CD4-positive, alpha-beta T cell (primary cell): ENCODE results near the gene AK8. TPM values are rescaled to one million over a fixed set of nuclear protein-coding genes. Genes with fewer than 3 reads are reported as not detected.

Experiments used
- ATAC-seq: fragments of 200-7000 bp; cut with Tn5 transposase; one replicate; pipeline ENCODE4 v1.10.0; 2022; ENCODE audit warnings: mild to moderate bottlenecking; ENCODE audit not compliant: poor library complexity
- CTCF ChIA-PET: fragments of 350-600 bp; sonication (Branson Sonifier 250); formaldehyde crosslinking; loops from one replicate; lab custom pipeline; 2021; ENCODE audit warnings: antibody characterized with exemption, inconsistent platforms; lab: Charles Lee
- POLR2A ChIA-PET: fragments of 350-600 bp; sonication (Branson Sonifier 250); formaldehyde crosslinking; loops from one replicate; lab custom pipeline; 2021; ENCODE audit warnings: antibody characterized with exemption, inconsistent platforms; lab: Charles Lee
- DNase-seq, 14 experiments: peaks; one replicate each; pipeline ENCODE4 v3.0.0-alpha.2; 2013 to 2020; ENCODE audit warnings: mixed read lengths in 2 of 14
- H3K27ac ChIP-seq, 2 donors: one replicate each; pipeline versions ENCODE4 v1.5.1 to v1.7.0; 2013; ENCODE audit warnings: low read length in 2 of 2, low read depth in 1 of 2, mild to moderate bottlenecking in 1 of 2
- H3K27me3 ChIP-seq, 2 experiments: 1 replicate in 1 of 2; 2 replicates in 1 of 2; pipeline versions ENCODE4 v1.6.1 to v1.7.0; 2013; ENCODE audit warnings: low read length in 2 of 2, control low read depth in 1 of 2, mild to moderate bottlenecking in 1 of 2, moderate library complexity in 1 of 2; ENCODE audit not compliant: insufficient read depth in 2 of 2, control insufficient read depth in 1 of 2
- H3K36me3 ChIP-seq: one replicate; pipeline ENCODE4 v1.6.1; 2013; ENCODE audit warnings: low read length, control low read depth; ENCODE audit not compliant: insufficient read depth
- H3K4me1 ChIP-seq: one replicate; pipeline ENCODE4 v1.6.1; 2013; ENCODE audit warnings: low read length, control low read depth; ENCODE audit not compliant: insufficient read depth
- H3K4me3 ChIP-seq: one replicate; pipeline ENCODE4 v1.5.1; 2013; ENCODE audit warnings: mild to moderate bottlenecking, low read length, moderate library complexity
- H3K9me3 ChIP-seq, 2 experiments: 1 replicate in 1 of 2; 2 replicates in 1 of 2; pipeline versions ENCODE4 v1.6.1 to v1.7.0; 2013; ENCODE audit warnings: low read length in 2 of 2, mild to moderate bottlenecking in 2 of 2, control low read depth in 1 of 2, moderate library complexity in 1 of 2; ENCODE audit not compliant: control insufficient read depth in 1 of 2, insufficient read depth in 1 of 2
- H3K27ac Mint-ChIP-seq: one replicate; pipeline ENCODE4 v1.8.0; 2020; ENCODE audit warnings: mixed read lengths
- H3K27me3 Mint-ChIP-seq: one replicate; pipeline ENCODE4 v1.8.0; 2021; ENCODE audit warnings: mixed read lengths
- H3K36me3 Mint-ChIP-seq: one replicate; pipeline ENCODE4 v1.8.0; 2021; ENCODE audit warnings: low read depth, mixed read lengths
- H3K4me1 Mint-ChIP-seq: one replicate; pipeline ENCODE4 v1.8.0; 2021; ENCODE audit warnings: low read depth, mixed read lengths
- H3K4me3 Mint-ChIP-seq: one replicate; pipeline ENCODE4 v1.8.0; 2020; ENCODE audit warnings: mild to moderate bottlenecking, mixed read lengths
- H3K9me3 Mint-ChIP-seq: one replicate; pipeline ENCODE4 v1.8.0; 2020; ENCODE audit warnings: mixed read lengths
- CTCF ChIP-seq: fragments of 200-600 bp; IDR thresholded peaks from one replicate; pipeline ENCODE4 v1.8.0; 2022; ENCODE audit warnings: antibody characterized with exemption, mild to moderate bottlenecking
- intact Hi-C, 2 experiments: fragments of 100-400 bp; cut with DNase I in 1 of 2; cut with micrococcal nuclease in 1 of 2; formaldehyde crosslinking; loops; one replicate each; pipeline versions ENCODE4 v1.15.1 to v1.9.0; 2023 to 2025; cut with DNase I, micrococcal nuclease
- total RNA-seq, 174 experiments: library from RNA in 2 of 174; stranded (reverse) in 2 of 174; gene quantifications; one replicate each; pipeline ENCODE4 v1.2.3 and lab custom pipeline; 2021 to 2026

Gene AK8
- total RNA-seq, 2 experiments from 2014 or later, result not detected

- Histone ChIP-seq H3K27me3 (no peaks in the 10 kb centered on the region), H3K4me1 (no peaks in the 10 kb centered on the region), H3K36me3 (peaks cover 16% of the 10 kb centered on the region), H3K27ac (no peak overlapping the region), H3K9me3 (peaks cover 10 to 28% of the 10 kb centered on the region in 2 experiments), H3K4me3 (no peak overlapping the region)
- CTCF ChIA-PET, result interaction anchor here (1.1 kb wide), 1 partner anchor 9 kb away, joined by 3 read pairs; no protein-coding TSS in a partner anchor
- Mint-ChIP-seq H3K27ac (no peak overlapping the region), H3K27me3 (no peaks in the 10 kb centered on the region), H3K36me3 (peaks cover 45% of the 10 kb centered on the region), H3K9me3 (peaks cover 12% of the 10 kb centered on the region), H3K4me1 (no peaks in the 10 kb centered on the region), H3K4me3 (no peak overlapping the region)
- peak; percentile 61 for ATAC-seq
- peak in 5 of 14 experiments; percentile 3 to 54 (median 49) for DNase-seq
- POLR2A ChIA-PET, result no interaction called here
- TF ChIP-seq CTCF, result peak; percentile 14
- intact Hi-C loops, result no loop called here
These were observed 183.9 kb downstream of the AK8 start for GRCh38 chr9:132694144-132694543.

GRCh38 chr9:132690696-132691095 lies 187.4 kb downstream of the AK8 start:
- no peaks in the 10 kb centered on the region for H3K9me3 Mint-ChIP-seq
- peaks cover 50% of the 10 kb centered on the region for H3K36me3 ChIP-seq
- H3K36me3 Mint-ChIP-seq, result peaks cover 75% of the 10 kb centered on the region
- no peaks in the 10 kb centered on the region for H3K4me1 ChIP-seq
- intact Hi-C loops, result no loop called here
- no peak overlapping the region for H3K4me3 ChIP-seq
- no peak overlapping the region for H3K27ac Mint-ChIP-seq
- ATAC-seq (no peak), DNase-seq (no peak)
- CTCF ChIA-PET, result no interaction called here
- peaks cover under 1 to 5% of the 10 kb centered on the region in 2 experiments for H3K9me3 ChIP-seq
- H3K27me3 ChIP-seq, result no peaks in the 10 kb centered on the region
- no peak for TF ChIP-seq CTCF
- no peaks in the 10 kb centered on the region for H3K4me1 Mint-ChIP-seq
- H3K4me3 Mint-ChIP-seq, result no peak overlapping the region
- POLR2A ChIA-PET, result no interaction called here
- H3K27ac ChIP-seq, result no peak overlapping the region
- H3K27me3 Mint-ChIP-seq, result no peaks in the 10 kb centered on the region

GRCh38 chr9:132683873-132684272 lies 194.2 kb downstream of the AK8 start:
- H3K9me3 ChIP-seq, result no peaks in the 10 kb centered on the region
- H3K36me3 Mint-ChIP-seq, result peaks cover 86% of the 10 kb centered on the region
- H3K27me3 ChIP-seq, result no peaks in the 10 kb centered on the region
- H3K4me1 ChIP-seq, result no peaks in the 10 kb centered on the region
- no peak for TF ChIP-seq CTCF
- no peaks in the 10 kb centered on the region for H3K27me3 Mint-ChIP-seq
- H3K4me3 ChIP-seq, result no peak overlapping the region
- H3K36me3 ChIP-seq, result peaks cover 77% of the 10 kb centered on the region
- no peak overlapping the region for H3K4me3 Mint-ChIP-seq
- H3K27ac Mint-ChIP-seq, result no peak overlapping the region
- H3K9me3 Mint-ChIP-seq, result no peaks in the 10 kb centered on the region
- no peak overlapping the region for H3K27ac ChIP-seq
- ChIA-PET CTCF (interaction anchor here (1.2 kb wide), 1 partner anchor 9 kb away, joined by 4 read pairs; no protein-coding TSS in a partner anchor), POLR2A (no interaction called here)
- DNase-seq (no peak), ATAC-seq (no peak)
- peaks cover 5% of the 10 kb centered on the region for H3K4me1 Mint-ChIP-seq
- intact Hi-C loops, result no loop called here
